ENCODE measurements around the gene BCL11A. TPM values are rescaled to one million over a fixed set of nuclear protein-coding genes. Genes with fewer than 3 reads are reported as not detected.

The BCL11A gene
- polyA plus RNA-seq, 3 donors = 8.7 to 15.6 (median 11.1) TPM

DNA sequence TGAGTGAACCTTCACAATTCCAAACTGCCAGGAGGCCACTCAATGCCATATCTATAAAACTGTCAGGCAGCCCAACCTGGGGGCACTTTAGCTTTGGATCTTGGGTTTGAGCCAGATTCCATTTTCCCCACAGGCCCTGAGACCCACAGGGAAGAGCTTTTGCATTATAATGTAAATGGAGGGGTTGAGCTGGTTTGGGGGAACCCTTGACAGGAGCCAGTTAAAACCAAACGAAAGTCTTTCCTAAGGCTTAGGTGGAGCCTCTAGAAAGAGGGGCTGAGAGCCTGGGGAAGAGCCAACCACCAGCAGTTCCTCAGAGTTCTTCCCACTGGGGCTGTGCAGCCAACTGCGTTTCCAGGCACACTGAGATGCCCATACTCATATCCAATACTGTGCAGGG lies 42.7 kb downstream of the BCL11A start:
- no peak overlapping the region for H2AFZ ChIP-seq (ENCODE audit: insufficient read depth, low read depth, low read length, poor library complexity, severe bottlenecking)
- peaks cover 0 to 2% (median 0%) of the 10 kb centered on the region in 7 donors for H3K9me3 Mint-ChIP-seq
- no peak for DNase-seq
- H3K27me3 Mint-ChIP-seq (ENCODE audit: low read depth in 3 of 3) = no peaks in the 10 kb centered on the region
- no peak overlapping the region for H3K9ac ChIP-seq (ENCODE audit: insufficient read depth, low read length, poor library complexity, severe bottlenecking)
- H3K4me1 Mint-ChIP-seq = peaks cover 76% of the 10 kb centered on the region
- peaks cover 59 to 62% of the 10 kb centered on the region in 2 donors for H3K4me1 ChIP-seq (ENCODE audit: control insufficient read depth in 1 of 2, insufficient read depth in 2 of 2, low read length in 2 of 2)
- TF ChIP-seq, protein P1, sequence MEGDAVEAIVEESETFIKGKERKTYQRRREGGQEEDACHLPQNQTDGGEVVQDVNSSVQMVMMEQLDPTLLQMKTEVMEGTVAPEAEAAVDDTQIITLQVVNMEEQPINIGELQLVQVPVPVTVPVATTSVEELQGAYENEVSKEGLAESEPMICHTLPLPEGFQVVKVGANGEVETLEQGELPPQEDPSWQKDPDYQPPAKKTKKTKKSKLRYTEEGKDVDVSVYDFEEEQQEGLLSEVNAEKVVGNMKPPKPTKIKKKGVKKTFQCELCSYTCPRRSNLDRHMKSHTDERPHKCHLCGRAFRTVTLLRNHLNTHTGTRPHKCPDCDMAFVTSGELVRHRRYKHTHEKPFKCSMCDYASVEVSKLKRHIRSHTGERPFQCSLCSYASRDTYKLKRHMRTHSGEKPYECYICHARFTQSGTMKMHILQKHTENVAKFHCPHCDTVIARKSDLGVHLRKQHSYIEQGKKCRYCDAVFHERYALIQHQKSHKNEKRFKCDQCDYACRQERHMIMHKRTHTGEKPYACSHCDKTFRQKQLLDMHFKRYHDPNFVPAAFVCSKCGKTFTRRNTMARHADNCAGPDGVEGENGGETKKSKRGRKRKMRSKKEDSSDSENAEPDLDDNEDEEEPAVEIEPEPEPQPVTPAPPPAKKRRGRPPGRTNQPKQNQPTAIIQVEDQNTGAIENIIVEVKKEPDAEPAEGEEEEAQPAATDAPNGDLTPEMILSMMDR (IDR thresholded peaks at IDR 0.05) = no peak
- intact Hi-C loops (cut with micrococcal nuclease) = no loop called here
- H3K27ac ChIP-seq (ENCODE audit: low read depth in 1 of 2, low read length in 2 of 2) = peak overlapping the region; percentile 22 to 50
- WGBS (ENCODE audit: insufficient coverage) = 90% methylated on average over 2 of the region's 2 CpGs
- H3K36me3 Mint-ChIP-seq = peaks cover 23 to 29% of the 10 kb centered on the region in 2 donors
- no peak overlapping the region for H3K4me3 ChIP-seq (replicated peaks in 1 of 3; ENCODE audit: low read depth in 2 of 3, low read length in 3 of 3)
- peak overlapping the region in 2 of 7 donors; percentile 53 to 76 for H3K27ac Mint-ChIP-seq
- H3K9me3 ChIP-seq (replicated peaks in 1 of 2; ENCODE audit: control insufficient read depth in 1 of 2, insufficient read depth in 1 of 2, low read length in 2 of 2) = no peaks in the 10 kb centered on the region
- H3K4me2 ChIP-seq (replicated peaks; ENCODE audit: extremely low read depth, low read length, poor library complexity, severe bottlenecking) = peak overlapping the region; percentile 37
- H3K79me2 ChIP-seq (ENCODE audit: insufficient read depth, low read length) = peaks cover 85% of the 10 kb centered on the region
- H3K36me3 ChIP-seq (replicated peaks in 1 of 2; ENCODE audit: control insufficient read depth in 1 of 2, insufficient read depth in 2 of 2, low read length in 2 of 2) = no peaks in the 10 kb centered on the region
- H3K4me3 Mint-ChIP-seq = no peak overlapping the region
- H3K27me3 ChIP-seq (ENCODE audit: control insufficient read depth in 2 of 2, insufficient read depth in 2 of 2, low read length in 2 of 2) = no peaks in the 10 kb centered on the region
- peaks cover 8% of the 10 kb centered on the region for H4K20me1 ChIP-seq (ENCODE audit: insufficient read depth, low read length)

DNA sequence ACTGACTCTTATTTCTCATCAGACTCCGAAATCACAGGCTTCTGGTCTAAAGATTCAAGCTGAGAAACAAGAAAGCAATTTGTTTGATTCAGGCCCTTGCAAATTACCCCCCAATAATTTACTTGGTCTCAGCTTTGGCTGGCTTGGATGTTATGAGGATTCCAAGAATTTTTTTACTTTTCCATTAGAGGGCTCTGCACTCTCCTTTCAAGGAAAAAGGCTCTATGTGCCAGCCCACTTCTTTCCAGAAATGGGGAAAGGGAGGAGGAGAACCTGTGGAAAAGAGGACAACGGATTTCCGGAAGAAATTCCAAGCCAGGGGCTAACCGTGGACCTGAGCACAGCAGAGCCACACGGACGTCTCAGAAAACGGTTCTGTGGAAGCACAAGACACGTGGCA lies 44.4 kb downstream of the BCL11A start:
- Histone ChIP-seq H3K4me2 (replicated peaks; ENCODE audit: extremely low read depth, low read length, poor library complexity, severe bottlenecking) (no peak overlapping the region), H4K20me1 (ENCODE audit: insufficient read depth, low read length) (peaks cover 13% of the 10 kb centered on the region), H2AFZ (ENCODE audit: insufficient read depth, low read depth, low read length, poor library complexity, severe bottlenecking) (no peak overlapping the region), H3K4me3 (replicated peaks in 1 of 3; ENCODE audit: low read depth in 2 of 3, low read length in 3 of 3) (no peak overlapping the region), H3K9ac (ENCODE audit: insufficient read depth, low read length, poor library complexity, severe bottlenecking) (no peak overlapping the region), H3K36me3 (replicated peaks in 1 of 2; ENCODE audit: control insufficient read depth in 1 of 2, insufficient read depth in 2 of 2, low read length in 2 of 2) (no peaks in the 10 kb centered on the region), H3K79me2 (ENCODE audit: insufficient read depth, low read length) (peaks cover 87% of the 10 kb centered on the region), H3K9me3 (replicated peaks in 1 of 2; ENCODE audit: control insufficient read depth in 1 of 2, insufficient read depth in 1 of 2, low read length in 2 of 2) (no peaks in the 10 kb centered on the region), H3K27me3 (ENCODE audit: control insufficient read depth in 2 of 2, insufficient read depth in 2 of 2, low read length in 2 of 2) (no peaks in the 10 kb centered on the region), H3K4me1 (ENCODE audit: control insufficient read depth in 1 of 2, insufficient read depth in 2 of 2, low read length in 2 of 2) (peaks cover 50 to 51% of the 10 kb centered on the region in 2 donors), H3K27ac (ENCODE audit: low read depth in 1 of 2, low read length in 2 of 2) (peak overlapping the region in 1 of 2 donors; percentile 73)
- peaks cover 0 to 3% (median 0%) of the 10 kb centered on the region in 7 donors for H3K9me3 Mint-ChIP-seq
- H3K4me1 Mint-ChIP-seq = peaks cover 72% of the 10 kb centered on the region
- intact Hi-C loops (cut with micrococcal nuclease) = no loop called here
- TF ChIP-seq, protein P1 (IDR thresholded peaks at IDR 0.05) = no peak
- no peak for DNase-seq
- 97% methylated on average over 7 of the region's 8 CpGs for WGBS (ENCODE audit: insufficient coverage)
- peak overlapping the region in 4 of 7 donors; percentile 31 to 49 (median 36) for H3K27ac Mint-ChIP-seq
- no peak overlapping the region for H3K4me3 Mint-ChIP-seq
- peaks cover 19 to 33% of the 10 kb centered on the region in 2 donors for H3K36me3 Mint-ChIP-seq
- H3K27me3 Mint-ChIP-seq (ENCODE audit: low read depth in 3 of 3) = no peaks in the 10 kb centered on the region
